HG02798 (cell line): Measurements from ENCODE around the gene TMTC4.
A peak's percentile ranks its signal among the peaks of the same experiment; 100 is the strongest.
"Not testable (repeated sequence)": the region's sequence is repeated elsewhere in the genome, so short reads cannot be mapped to it uniquely, and the experiment has no call there.

Experiments used
- ATAC-seq: cut with Tn5 transposase; IDR thresholded peaks from one replicate; pipeline ENCODE4 v1.9.1; 2021; ENCODE audit warnings: mild to moderate bottlenecking; ENCODE audit not compliant: unreplicated experiment, poor library complexity

The TMTC4 gene

GRCh38 chr13:100674572-100674871 is at the start of gene TMTC4:
TSS of gene TMTC4 (minus strand) at chr13:100674795. CDS start at chr13:100670362, 4,433 bp downstream.
- ATAC-seq: peak; percentile 43

- no peak for ATAC-seq
Observed at GRCh38 chr13:100722517-100722916, 47.9 kb upstream of the TMTC4 start.

- ATAC-seq: peak; percentile 82
Observed at GRCh38 chr13:100721885-100722512, 47.4 kb upstream of the TMTC4 start.

GRCh38 chr13:100715604-100716003 is 41.0 kb upstream of the TMTC4 start:
- no peak for ATAC-seq

GRCh38 chr13:100714478-100714877 is 39.9 kb upstream of the TMTC4 start:
- no peak for ATAC-seq

GRCh38 chr13:100710176-100710575 is 35.6 kb upstream of the TMTC4 start:
- no peak for ATAC-seq

GRCh38 chr13:100707818-100708740 is 33.5 kb upstream of the TMTC4 start:
- no peak for ATAC-seq

- not testable (repeated sequence) for ATAC-seq
Observed at GRCh38 chr13:100698331-100698730, 23.7 kb upstream of the TMTC4 start.

- ATAC-seq: no peak
Observed at GRCh38 chr13:100695509-100695773, 20.8 kb upstream of the TMTC4 start.

GRCh38 chr13:100694722-100695508 is 20.3 kb upstream of the TMTC4 start:
- no peak for ATAC-seq

GRCh38 chr13:100689191-100689590 is 14.6 kb upstream of the TMTC4 start:
- no peak for ATAC-seq

GRCh38 chr13:100680131-100680530 is 5.5 kb upstream of the TMTC4 start:
- no peak for ATAC-seq

- not testable (repeated sequence) for ATAC-seq
Observed at GRCh38 chr13:100677128-100677527, 2.5 kb upstream of the TMTC4 start.

- ATAC-seq: no peak
Observed at GRCh38 chr13:100675661-100676129, 1.1 kb upstream of the TMTC4 start.

- ATAC-seq: peak; percentile 96
Observed at GRCh38 chr13:100674872-100675660, 471 bp upstream of the TMTC4 start.

- peak; percentile 27 for ATAC-seq
Observed at GRCh38 chr13:100673713-100674571, 653 bp downstream of the TMTC4 start.

GRCh38 chr13:100673376-100673712 is 1.3 kb downstream of the TMTC4 start:
- ATAC-seq: no peak

GRCh38 chr13:100671389-100672182 is 3.0 kb downstream of the TMTC4 start:
- no peak for ATAC-seq

- no peak for ATAC-seq
Observed at GRCh38 chr13:100668408-100668807, 6.2 kb downstream of the TMTC4 start.
